GM19239 (cell line): ENCODE measurements around the gene ADGRB3.
"Not testable (repeated sequence)": the region's sequence is repeated elsewhere in the genome, so short reads cannot be mapped to it uniquely, and the experiment has no call there.

Experiments
- DNase-seq: peaks from one replicate; pipeline ENCODE4 v3.0.0; 2011; ENCODE audit warnings: low spot score; ENCODE audit not compliant: insufficient read length
- FAIRE-seq: peaks from 2 replicates; lab custom pipeline; 2011; peaks lifted over from hg19 to GRCh38; lab: Jason Lieb, UNC

ADGRB3 gene

DNA sequence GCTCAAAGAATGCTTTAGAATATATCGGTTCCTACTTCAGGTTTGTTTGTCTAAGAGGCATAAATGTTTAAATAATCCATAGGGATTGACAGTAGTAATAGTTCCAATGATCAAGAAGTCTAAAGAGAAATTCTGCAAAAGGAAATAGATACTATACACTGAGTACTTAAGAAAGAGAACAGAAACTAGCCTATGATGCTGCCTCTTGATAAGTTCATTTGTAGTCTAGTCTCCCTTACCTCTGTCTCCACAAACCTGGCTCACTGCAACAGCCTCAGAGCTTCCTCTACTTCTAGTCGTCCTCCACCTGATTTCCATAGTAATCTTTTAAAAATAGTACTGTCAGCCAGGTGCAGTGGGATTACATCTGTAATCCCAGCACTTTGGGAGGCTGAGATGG is 650.0 kb downstream of the ADGRB3 start:
- no peak for FAIRE-seq
- DNase-seq, result no peak

GRCh38 chr6:69286331-69286730 is 651.2 kb downstream of the ADGRB3 start:
- FAIRE-seq, result no peak

GRCh38 chr6:69288198-69288597 is 653.1 kb downstream of the ADGRB3 start:
- DNase-seq, FAIRE-seq: not testable (repeated sequence)

More at GRCh38 chr6:69286331-69286730, 651.2 kb downstream of the ADGRB3 start:
- DNase-seq, result no peak

- DNase-seq (no peak), FAIRE-seq (no peak)
Observed at GRCh38 chr6:69289689-69290495, 654.8 kb downstream of the ADGRB3 start.

DNA sequence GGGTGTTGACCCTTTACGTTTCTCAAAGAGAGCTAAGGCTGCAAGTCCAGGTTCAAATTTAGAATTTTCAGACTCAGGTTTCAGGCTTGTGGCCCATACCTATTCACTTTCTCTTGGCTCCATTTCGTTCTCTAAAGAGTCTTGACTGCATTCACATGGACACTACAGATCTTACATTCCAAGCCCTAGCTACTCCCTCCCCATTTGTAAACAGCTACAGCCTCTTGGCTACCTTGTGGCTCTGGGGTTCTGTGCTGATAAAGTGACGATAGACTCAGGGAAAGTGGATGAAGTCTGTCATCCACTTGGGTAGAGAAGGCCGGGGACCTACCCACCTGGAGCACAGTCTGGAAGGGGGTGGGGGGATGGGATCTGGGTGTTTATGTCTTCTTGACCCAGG is 658.4 kb downstream of the ADGRB3 start:
- no peak for FAIRE-seq
- no peak for DNase-seq

DNA sequence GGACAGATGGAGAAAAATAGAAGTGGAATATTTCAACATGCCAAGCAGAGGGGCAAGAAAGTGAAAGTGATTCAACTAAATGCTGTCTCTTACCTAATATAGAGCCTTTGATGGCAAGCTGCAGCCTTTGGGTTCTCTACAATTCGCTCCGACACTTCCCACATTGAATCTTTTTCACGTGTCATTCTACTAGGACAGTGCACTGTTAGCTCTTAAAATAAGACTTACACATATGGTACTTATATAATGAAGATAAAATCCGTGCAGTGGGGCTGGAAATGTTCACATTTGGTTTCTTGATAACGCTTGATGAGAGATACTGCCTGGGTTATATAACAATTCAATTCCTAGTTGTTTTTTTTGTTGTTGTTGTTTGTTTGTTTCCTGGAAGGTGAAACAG is 659.3 kb downstream of the ADGRB3 start:
- FAIRE-seq, result no peak
- no peak for DNase-seq

- DNase-seq (no peak), FAIRE-seq (no peak)
Observed at GRCh38 chr6:69294862-69295261, 659.8 kb downstream of the ADGRB3 start.

- DNase-seq (no peak), FAIRE-seq (no peak)
Observed at GRCh38 chr6:69303382-69303781, 668.3 kb downstream of the ADGRB3 start.

- no peak for FAIRE-seq
Observed at GRCh38 chr6:69305456-69305855, 670.4 kb downstream of the ADGRB3 start.

GRCh38 chr6:69308584-69308983 is 673.5 kb downstream of the ADGRB3 start:
- DNase-seq (no peak), FAIRE-seq (no peak)

More at GRCh38 chr6:69305456-69305855, 670.4 kb downstream of the ADGRB3 start:
- DNase-seq, result no peak

- no peak for FAIRE-seq
- no peak for DNase-seq
Observed at GRCh38 chr6:69311888-69312287, 676.8 kb downstream of the ADGRB3 start.

- DNase-seq, result no peak
- FAIRE-seq, result no peak
Observed at GRCh38 chr6:69314001-69314400, 678.9 kb downstream of the ADGRB3 start.

DNA sequence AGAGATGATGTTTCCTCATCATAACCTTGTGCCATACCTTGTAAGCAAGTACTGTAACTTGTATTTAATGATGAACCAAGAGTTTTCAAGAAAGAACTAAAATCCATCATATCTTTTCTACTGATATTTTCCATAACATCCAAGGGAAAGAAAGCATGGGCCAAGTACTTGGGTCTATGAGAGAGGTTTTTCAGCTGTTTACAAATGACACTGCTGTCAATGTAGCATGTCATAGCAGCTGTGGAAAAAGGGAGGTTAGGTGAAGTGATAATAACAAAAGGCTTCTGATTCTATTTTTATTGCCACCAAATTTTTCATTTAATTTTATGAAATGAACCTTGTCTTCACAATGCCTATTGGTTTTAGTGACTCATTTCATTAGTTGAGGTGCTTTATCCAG is 679.4 kb downstream of the ADGRB3 start:
- DNase-seq (no peak), FAIRE-seq (no peak)

- DNase-seq (no peak), FAIRE-seq (no peak)
Observed at GRCh38 chr6:69331886-69332285, 696.8 kb downstream of the ADGRB3 start.

- FAIRE-seq (no peak), DNase-seq (no peak)
Observed at GRCh38 chr6:69337311-69337710, 702.2 kb downstream of the ADGRB3 start.

GRCh38 chr6:69338431-69339162 is 703.5 kb downstream of the ADGRB3 start:
- DNase-seq (no peak), FAIRE-seq (no peak)

GRCh38 chr6:69339163-69339550 is 704.1 kb downstream of the ADGRB3 start:
- FAIRE-seq (no peak), DNase-seq (no peak)

DNA sequence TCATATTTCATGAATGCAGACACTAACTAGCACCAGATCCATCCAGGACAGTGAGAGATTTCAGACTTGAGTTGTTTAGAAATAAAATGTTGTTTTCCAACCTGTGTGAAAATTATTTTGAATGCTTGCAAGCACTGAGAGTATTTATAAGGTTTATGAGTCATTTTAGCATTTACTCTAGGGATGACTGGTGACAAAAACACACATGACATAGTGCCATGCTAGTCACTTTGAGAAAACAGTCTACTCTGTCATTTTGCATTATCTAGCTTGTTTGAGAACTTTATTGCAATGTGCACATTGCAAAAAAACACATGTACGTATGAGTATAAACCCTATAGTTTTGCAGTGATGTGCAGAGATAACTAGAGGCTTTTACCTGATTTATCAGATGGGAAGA is 705.1 kb downstream of the ADGRB3 start:
- no peak for DNase-seq
- no peak for FAIRE-seq

GRCh38 chr6:69343851-69344250 is 708.8 kb downstream of the ADGRB3 start:
- FAIRE-seq, result no peak
- no peak for DNase-seq

DNA sequence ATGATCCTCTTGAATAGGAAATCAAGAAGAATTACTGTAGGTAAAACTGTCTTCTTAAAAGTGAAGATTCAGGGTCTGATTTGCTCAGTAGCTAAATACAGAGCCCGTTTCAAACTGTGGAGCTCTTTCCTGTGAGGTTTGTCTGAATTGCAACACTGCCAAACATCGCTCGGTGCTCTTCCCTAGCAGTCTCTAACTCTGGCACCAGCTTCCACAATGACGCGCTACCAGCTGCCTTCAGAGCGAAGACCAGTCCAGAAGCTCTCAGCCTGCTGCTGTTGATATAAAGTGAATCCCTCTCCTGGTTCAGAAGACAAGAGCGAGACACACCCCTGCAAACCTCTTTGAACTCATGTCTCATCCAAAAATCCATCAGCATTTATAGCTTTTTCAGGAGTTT is 714.7 kb downstream of the ADGRB3 start:
- DNase-seq, result no peak
- FAIRE-seq, result no peak

DNA sequence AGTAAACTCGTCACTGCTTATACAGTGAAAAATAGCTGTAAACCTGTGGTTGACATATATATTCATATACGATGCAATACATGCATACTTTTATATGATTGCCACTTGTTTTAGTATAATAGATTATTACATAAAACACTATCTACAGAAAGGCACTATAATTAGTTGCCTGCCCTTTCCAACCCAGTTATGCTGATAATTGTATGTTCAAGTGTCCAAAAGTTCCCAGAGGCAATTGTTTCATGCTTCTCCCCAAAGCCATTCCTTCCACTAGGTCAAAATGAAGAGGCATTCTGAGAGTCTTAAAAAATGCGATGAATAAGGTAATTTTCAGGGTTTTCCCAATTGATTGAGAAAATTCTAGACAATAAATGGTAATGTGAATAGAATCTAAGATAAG is 727.1 kb downstream of the ADGRB3 start:
- FAIRE-seq, result no peak
- no peak for DNase-seq

DNA sequence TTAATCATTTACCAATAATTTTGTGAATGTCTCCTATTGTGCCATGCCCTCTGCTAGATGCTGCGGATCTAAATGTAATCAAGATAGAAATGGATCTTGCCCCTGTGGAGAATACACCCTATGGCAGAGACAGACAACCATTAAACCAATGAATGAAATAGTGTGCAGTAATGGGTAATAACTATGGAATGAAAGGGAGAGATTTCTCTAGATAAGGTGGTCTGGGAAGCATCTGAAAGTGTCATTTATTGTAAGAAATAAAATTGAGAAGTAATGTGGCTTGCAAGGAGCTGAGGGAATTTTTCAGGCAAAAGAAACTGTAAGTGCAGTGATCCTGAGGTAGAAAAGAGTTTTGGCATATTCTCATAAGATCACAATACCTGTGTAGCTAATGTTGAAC is 731.7 kb downstream of the ADGRB3 start:
- FAIRE-seq, result no peak

More for the DNA sequence above, 731.7 kb downstream of the ADGRB3 start:
- no peak for DNase-seq
